Upper lobe of left lung (tissue), 4 donors: ENCODE measurements around the gene KCNMA1.

ENCODE experiments used
- CTCF ChIP-seq, 6 experiments: fragments of 450-650 bp in 4 of 6; fragments of 200-600 bp in 2 of 6; sonication (generic) in 2 of 6; IDR thresholded peaks; one replicate each; pipeline ENCODE4 v1.5.1; 2016 to 2019; ENCODE audit warnings: antibody characterized with exemption in 6 of 6
- EP300 ChIP-seq, 4 donors: sonication (generic); formaldehyde crosslinking; IDR thresholded peaks; one replicate each; pipeline ENCODE4 v1.5.1; 2017; ENCODE audit warnings: antibody characterized with exemption in 4 of 4, control low read depth in 2 of 4
- POLR2A ChIP-seq, 4 donors: fragments of 450-650 bp; IDR thresholded peaks; one replicate each; pipeline ENCODE4 v1.5.1; 2016 to 2017; ENCODE audit warnings: antibody characterized with exemption in 4 of 4, mild to moderate bottlenecking in 2 of 4
- POLR2AphosphoS5 ChIP-seq, 2 donors: sonication (generic); formaldehyde crosslinking; IDR thresholded peaks; one replicate each; pipeline ENCODE4 v1.5.1; 2017; ENCODE audit warnings: antibody characterized with exemption in 2 of 2

- TF ChIP-seq CTCF (IDR thresholded peaks at IDR 0.05), result no peak
- TF ChIP-seq POLR2AphosphoS5 (IDR thresholded peaks at IDR 0.05), result no peak
- TF ChIP-seq POLR2A (IDR thresholded peaks at IDR 0.05), result no peak
- no peak for TF ChIP-seq EP300 (IDR thresholded peaks at IDR 0.05)
Observed at GRCh38 chr10:77005871-77006270, 631.7 kb downstream of the KCNMA1 start.
